Measurements from ENCODE around the gene ACVR1. TPM values are rescaled to one million over a fixed set of nuclear protein-coding genes. Genes with fewer than 3 reads are reported as not detected.

The ACVR1 gene
- total RNA-seq, 1 donor from 2014 or later, result 29.5 TPM

GRCh38 chr2:157800838-157801495 lies 75.2 kb downstream of the ACVR1 start:
- intact Hi-C loops (cut with micrococcal nuclease), result no loop called here

DNA sequence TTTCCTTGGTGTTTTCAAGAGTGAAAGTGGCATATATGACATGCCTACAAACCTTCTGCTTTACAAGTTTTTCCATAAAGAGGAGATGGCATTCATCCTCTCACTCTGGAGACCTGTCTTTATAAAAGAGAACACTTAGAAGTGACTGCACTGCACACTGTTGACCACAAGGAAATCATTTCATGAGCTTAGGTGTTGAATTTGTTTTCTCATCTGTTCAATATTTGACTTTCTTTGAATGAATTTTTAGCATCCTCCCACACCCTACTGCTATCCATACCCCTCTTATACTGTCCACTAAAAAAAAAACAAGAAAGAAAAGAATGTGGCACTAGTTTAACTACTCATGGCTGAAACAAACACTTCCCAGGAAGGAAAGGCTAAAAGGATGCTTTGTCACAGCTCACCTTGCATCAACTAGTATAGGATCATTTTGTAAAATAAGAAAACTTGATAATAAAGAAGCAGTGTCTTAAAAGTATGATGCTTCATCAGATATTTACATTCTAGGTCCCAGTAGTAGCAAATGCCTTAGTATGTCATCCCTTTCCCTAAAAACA lies 83.0 kb downstream of the ACVR1 start:
- intact Hi-C loops (cut with micrococcal nuclease), result no loop called here

DNA sequence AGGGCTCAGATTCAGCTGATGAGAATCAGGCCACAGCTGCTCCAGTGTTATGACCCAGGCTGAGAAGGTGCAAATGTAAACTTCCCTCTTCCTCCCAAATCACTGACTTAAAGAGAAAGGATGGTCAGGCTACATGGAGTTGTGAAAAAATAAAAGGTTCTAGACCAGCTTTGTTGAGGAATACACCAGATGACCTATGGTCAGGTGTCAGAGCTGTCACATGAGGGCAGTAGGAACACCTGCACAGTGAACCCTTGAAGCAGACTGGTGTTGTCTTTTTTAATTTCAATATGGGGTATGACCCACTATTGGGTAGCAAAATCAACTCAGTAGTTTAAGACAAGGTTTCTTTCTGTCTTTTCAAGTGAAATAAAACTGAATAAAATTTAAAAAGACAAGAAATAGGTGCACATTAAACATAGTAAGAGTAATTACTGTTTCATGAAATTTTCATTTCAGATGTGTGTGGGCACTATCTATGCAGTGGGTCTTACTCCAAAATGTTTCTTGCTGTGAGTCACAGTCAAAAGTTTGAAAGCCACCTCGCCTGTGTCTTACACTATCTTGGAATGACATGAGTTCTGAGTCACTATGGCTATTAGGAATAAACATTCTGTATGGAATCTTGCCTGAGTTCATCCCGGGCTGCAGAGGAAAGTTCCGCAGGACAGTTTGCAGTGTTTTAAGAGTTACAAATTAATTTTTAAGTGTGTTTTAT lies 83.6 kb downstream of the ACVR1 start:
- intact Hi-C loops (cut with micrococcal nuclease), result no loop called here

DNA sequence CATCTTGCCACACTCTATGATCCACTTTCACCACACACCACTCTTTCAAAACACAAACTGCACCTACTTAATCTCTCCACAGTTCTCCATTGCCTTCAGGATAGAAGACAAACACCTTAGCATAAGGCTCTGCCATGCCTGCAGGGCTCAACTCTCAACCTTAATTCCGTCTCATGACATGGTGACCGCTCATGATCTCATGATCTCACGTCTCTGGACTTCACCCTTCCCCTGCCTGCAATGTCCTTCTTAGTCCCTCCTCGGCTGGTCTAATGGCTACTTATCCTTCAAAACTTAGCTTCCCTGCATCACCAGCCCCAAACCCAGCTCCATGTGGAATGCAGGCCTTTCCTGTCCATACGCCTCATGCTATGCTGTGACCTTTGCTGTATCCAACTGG lies 85.3 kb downstream of the ACVR1 start:
- intact Hi-C loops (cut with micrococcal nuclease), result no loop called here

DNA sequence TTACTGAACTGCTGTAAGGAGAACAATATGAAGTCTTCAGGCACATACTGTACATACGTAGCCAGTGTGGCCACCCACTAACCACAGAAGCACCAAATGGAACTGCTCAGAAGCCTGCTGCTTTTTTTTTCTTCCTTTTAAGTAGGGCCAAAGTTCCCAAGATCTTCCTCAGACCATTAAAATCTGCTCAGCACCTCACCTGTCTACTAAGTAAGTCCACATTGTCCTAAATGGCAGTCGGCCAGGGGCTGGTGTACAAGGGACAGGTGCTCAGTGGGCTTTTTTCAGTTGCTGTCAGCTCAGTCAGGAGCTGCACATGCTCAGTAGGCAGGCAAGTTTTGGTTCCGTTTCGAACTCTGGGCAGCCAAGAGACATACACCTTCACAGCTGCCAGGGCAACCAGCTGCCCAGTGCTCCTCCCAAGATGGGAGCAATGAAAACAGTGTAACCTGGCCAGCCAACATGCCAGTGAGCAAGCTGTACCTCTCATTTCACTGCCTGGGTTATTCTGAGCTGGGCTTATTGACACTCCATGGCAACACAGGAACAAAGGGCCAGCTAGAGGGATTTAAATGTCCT lies 86.1 kb downstream of the ACVR1 start:
- intact Hi-C loops (cut with micrococcal nuclease), result loop anchor here (10.0 kb wide), 1 partner anchor 665 kb away; the partner anchor contains the start of genes CCDC148 and PKP4

DNA sequence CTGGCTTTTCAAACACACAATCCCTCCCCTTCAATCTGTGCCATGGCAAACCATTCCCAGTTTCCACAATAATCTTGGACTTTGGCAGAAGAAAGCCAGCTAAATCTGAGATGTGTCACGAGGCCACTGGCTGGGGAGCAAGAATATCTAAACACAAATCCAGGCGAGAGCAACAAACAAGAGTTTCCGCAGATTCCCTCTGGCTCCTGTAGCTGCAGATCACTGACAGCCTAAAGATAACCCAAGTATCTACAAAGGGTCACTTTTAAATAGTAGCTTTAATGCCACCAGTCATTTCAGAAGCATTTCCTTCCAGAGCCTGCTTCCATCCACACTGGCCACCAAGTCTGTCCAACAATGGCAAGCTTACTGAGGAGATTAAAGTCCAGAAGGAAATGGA lies 86.9 kb downstream of the ACVR1 start:
- intact Hi-C loops (cut with micrococcal nuclease), result loop anchor here (10.0 kb wide), 1 partner anchor 666 kb away; the partner anchor contains the start of genes CCDC148 and PKP4

DNA sequence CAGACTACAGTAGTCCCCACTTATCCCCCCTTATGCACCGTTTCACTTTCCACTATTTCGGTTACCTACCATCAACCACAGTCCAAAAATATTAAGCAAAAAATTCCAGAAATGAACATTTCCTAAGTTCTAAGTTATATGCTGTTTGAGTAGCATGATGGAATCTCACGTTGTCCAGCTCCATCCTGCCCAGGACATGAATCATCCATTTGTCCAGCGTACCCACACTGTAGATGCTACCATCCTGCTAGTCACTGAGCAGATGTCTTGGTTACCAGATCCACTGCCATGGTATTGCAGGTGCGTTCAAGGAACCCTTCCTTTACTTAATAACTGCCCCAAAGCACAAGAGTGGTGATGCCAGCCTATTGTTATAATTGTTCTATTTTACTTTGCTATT lies 87.9 kb downstream of the ACVR1 start:
- intact Hi-C loops (cut with micrococcal nuclease), result loop anchor here (10.0 kb wide), 1 partner anchor 667 kb away; the partner anchor contains the start of genes CCDC148 and PKP4

GRCh38 chr2:157787364-157787938 lies 88.7 kb downstream of the ACVR1 start:
- intact Hi-C loops (cut with micrococcal nuclease), result loop anchor here (10.0 kb wide), 1 partner anchor 667 kb away; the partner anchor contains the start of genes CCDC148 and PKP4

DNA sequence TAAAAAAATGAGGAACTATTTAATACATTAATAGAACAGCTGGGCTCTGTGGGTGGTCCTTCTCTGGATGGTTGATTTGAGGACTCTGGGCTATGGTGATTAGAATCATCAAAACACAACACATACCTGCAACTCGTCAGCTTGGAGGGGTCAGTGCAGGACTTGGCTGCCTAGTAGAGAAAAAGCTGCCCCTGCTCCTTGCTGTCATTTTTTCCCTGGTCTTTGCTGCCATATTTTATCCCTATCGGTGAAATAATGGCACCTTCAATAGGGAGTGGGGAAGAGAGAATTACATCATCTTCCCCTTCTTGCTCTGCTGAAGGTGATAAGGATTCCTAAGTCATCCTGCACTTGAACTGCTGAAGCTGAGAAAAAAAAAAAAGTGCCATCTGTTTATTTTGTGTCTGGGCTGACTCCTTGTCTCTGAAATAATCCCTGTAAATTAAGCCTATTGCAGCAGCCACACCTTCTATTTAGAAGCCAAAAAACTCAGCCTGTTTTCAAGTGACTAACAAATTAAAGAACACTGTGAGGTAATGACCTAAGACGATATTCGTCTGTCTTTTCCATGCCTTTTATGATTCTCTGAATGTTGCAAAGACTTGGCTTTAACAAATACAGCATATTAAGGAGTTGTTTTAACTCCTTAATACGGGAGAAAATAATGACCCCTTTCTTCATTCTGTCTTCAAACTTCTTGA lies 89.3 kb downstream of the ACVR1 start:
- intact Hi-C loops (cut with micrococcal nuclease), result loop anchor here (10.0 kb wide), 1 partner anchor 668 kb away; the partner anchor contains the start of genes CCDC148 and PKP4

- intact Hi-C loops (cut with micrococcal nuclease), result loop anchor here (10.0 kb wide), 1 partner anchor 669 kb away; the partner anchor contains the start of genes CCDC148 and PKP4
Observed at GRCh38 chr2:157785866-157786662, 90.1 kb downstream of the ACVR1 start.

GRCh38 chr2:157785200-157785599 lies 90.9 kb downstream of the ACVR1 start:
- intact Hi-C loops (cut with micrococcal nuclease), result loop anchor here (10.0 kb wide), 1 partner anchor 670 kb away; the partner anchor contains the start of genes CCDC148 and PKP4

DNA sequence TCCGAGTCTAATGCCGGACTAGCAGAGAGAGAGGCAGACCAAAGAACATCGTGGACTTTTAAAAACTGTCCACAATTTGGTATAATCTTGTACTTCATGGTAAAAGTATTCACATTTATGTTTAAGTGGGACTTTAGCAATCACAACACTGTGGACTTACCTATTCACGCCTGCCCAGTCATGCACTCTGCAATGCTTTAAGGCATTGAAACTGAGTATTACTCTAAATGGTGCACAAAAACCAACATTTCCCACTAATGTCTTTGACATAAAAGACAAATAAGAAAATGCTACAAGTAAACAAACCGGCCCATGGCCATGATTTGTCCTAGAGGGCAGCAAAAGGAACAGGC lies 91.3 kb downstream of the ACVR1 start:
- intact Hi-C loops (cut with micrococcal nuclease), result loop anchor here (5.0 to 10.0 kb wide), 2 partner anchors 113 to 670 kb away; partner anchors contain the start of genes CCDC148 and PKP4

GRCh38 chr2:157784169-157784822 lies 91.8 kb downstream of the ACVR1 start:
- intact Hi-C loops (cut with micrococcal nuclease), result loop anchor here (5.0 to 10.0 kb wide), 2 partner anchors 113 to 671 kb away; partner anchors contain the start of genes CCDC148 and PKP4

DNA sequence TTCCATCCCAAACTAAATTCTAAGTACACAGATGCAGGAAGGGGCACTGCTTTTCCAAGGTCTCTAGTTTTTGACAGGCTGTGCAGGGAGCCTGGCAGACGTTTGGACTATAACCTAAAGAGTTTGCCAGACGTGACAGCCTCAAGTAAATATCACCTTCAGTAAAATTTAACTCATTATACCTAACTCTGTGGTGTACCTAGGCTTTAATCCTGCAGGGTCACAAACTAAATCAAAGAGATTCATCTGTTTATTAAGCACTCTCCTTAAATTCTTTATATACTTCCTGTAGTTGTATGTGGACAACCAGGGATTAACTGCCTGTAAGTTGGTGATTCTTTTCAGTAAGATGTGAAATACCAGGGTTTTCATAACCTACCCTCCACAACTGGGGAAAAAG lies 92.9 kb downstream of the ACVR1 start:
- intact Hi-C loops (cut with micrococcal nuclease), result loop anchor here (2.0 to 10.0 kb wide), 3 partner anchors 94 to 672 kb away; partner anchors contain the start of genes ACVR1, CCDC148 and PKP4

GRCh38 chr2:157782057-157782845 lies 93.9 kb downstream of the ACVR1 start:
- intact Hi-C loops (cut with micrococcal nuclease), result loop anchor here (2.0 to 10.0 kb wide), 3 partner anchors 95 to 673 kb away; partner anchors contain the start of genes ACVR1, CCDC148 and PKP4

GRCh38 chr2:157780211-157780610 lies 95.9 kb downstream of the ACVR1 start:
- intact Hi-C loops (cut with micrococcal nuclease), result loop anchor here (5.0 to 10.0 kb wide), 2 partner anchors 117 to 675 kb away; partner anchors contain the start of genes CCDC148 and PKP4

DNA sequence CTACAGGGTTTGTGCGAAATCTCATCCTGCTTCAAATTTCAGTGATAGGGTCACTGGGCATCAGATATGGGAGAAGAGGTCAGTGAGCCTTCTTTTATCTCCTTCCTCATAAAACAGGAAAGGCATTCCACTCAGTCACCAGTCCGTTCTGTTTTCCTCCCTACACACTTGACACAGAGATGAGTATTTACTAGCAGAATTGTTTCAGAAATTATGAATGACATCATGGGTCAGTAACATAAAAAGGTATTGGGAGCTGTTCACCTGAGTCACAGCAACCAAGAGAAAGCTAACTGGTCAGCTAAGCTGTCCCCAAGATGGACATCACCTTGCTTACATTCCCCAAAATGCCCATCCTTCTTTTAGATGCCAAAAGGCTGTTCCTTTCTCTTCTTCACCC lies 96.3 kb downstream of the ACVR1 start:
- intact Hi-C loops (cut with micrococcal nuclease), result loop anchor here (5.0 to 10.0 kb wide), 2 partner anchors 118 to 675 kb away; partner anchors contain the start of genes CCDC148 and PKP4

- intact Hi-C loops (cut with micrococcal nuclease), result loop anchor here (1.0 kb wide), 3 partner anchors 233 to 475 kb away; no protein-coding TSS in a partner anchor
Observed at GRCh38 chr2:157777427-157777826, 98.7 kb downstream of the ACVR1 start.

Data from T-helper 2 cell treated with Interferon-gamma antibody and Interleukin-4, amounts not matched to agents 100 ng/mL and 5 ng/mL, for 36 hours (primary cell).